Common myeloid progenitor, CD34-positive (primary cell): ENCODE results near the gene LPAR1.

Experiments used
- CTCF ChIA-PET: fragments of 350-600 bp; sonication (Branson Sonifier 250); formaldehyde crosslinking; loops from one replicate; lab custom pipeline; 2021; ENCODE audit warnings: antibody characterized with exemption; lab: Charles Lee
- POLR2A ChIA-PET: fragments of 350-600 bp; sonication (Branson Sonifier 250); formaldehyde crosslinking; loops from one replicate; lab custom pipeline; 2021; ENCODE audit warnings: antibody characterized with exemption; lab: Charles Lee
- DNase-seq, 3 donors: peaks; one replicate each; pipeline versions ENCODE4 v3.0.0 to v3.0.0-alpha.2; 2013
- H3K27ac ChIP-seq, 2 experiments: 1 replicate in 1 of 2; 2 replicates in 1 of 2; pipeline ENCODE4 v1.7.0; 2013; ENCODE audit warnings: inconsistent platforms in 2 of 2, low read length in 2 of 2, mild to moderate bottlenecking in 2 of 2, low read depth in 1 of 2, moderate library complexity in 1 of 2; ENCODE audit not compliant: severe bottlenecking in 2 of 2, insufficient read depth in 1 of 2, poor library complexity in 1 of 2
- H3K27me3 ChIP-seq, 5 experiments: replicated peaks in 2 of 5; 1 replicate in 3 of 5; 2 replicates in 2 of 5; pipeline versions ENCODE4 v1.6.1 to v1.7.0; 2013; ENCODE audit warnings: low read length in 4 of 5, mild to moderate bottlenecking in 2 of 5, moderate library complexity in 2 of 5, inconsistent platforms in 1 of 5; ENCODE audit not compliant: insufficient read depth in 5 of 5, control insufficient read depth in 4 of 5
- H3K36me3 ChIP-seq, 4 experiments: 1 replicate in 2 of 4; 2 replicates in 2 of 4; pipeline versions ENCODE4 v1.6.1 to v1.7.0; 2013; ENCODE audit warnings: low read length in 3 of 4, control low read depth in 1 of 4, mild to moderate bottlenecking in 1 of 4; ENCODE audit not compliant: control insufficient read depth in 4 of 4, insufficient read depth in 4 of 4
- H3K4me1 ChIP-seq, 4 experiments: 1 replicate in 3 of 4; 2 replicates in 1 of 4; pipeline versions ENCODE4 v1.6.1 to v1.7.1; 2013; ENCODE audit warnings: low read length in 3 of 4, mild to moderate bottlenecking in 3 of 4, control low read depth in 1 of 4, inconsistent platforms in 1 of 4, moderate library complexity in 1 of 4; ENCODE audit not compliant: control insufficient read depth in 4 of 4, insufficient read depth in 4 of 4; ENCODE audit errors: control extremely low read depth in 1 of 4
- H3K4me3 ChIP-seq, 7 experiments: 1 replicate in 4 of 7; 2 replicates in 3 of 7; pipeline versions ENCODE4 v1.5.1 to v1.7.0; 2013; ENCODE audit warnings: mild to moderate bottlenecking in 7 of 7, low read length in 6 of 7, moderate library complexity in 6 of 7, inconsistent platforms in 2 of 7, low read depth in 2 of 7, control low read depth in 1 of 7; ENCODE audit not compliant: insufficient read depth in 4 of 7, control insufficient read depth in 1 of 7; ENCODE audit errors: extremely low read depth in 1 of 7
- H3K9me3 ChIP-seq, 5 experiments: 1 replicate in 4 of 5; 2 replicates in 1 of 5; pipeline versions ENCODE4 v1.6.1 to v1.7.1; 2013; ENCODE audit warnings: low read length in 4 of 5, mild to moderate bottlenecking in 2 of 5, inconsistent platforms in 1 of 5, low read depth in 1 of 5, moderate library complexity in 1 of 5; ENCODE audit not compliant: control insufficient read depth in 4 of 5, insufficient read depth in 2 of 5; ENCODE audit errors: control extremely low read depth in 1 of 5
- WGBS: methylation state at CpG from one replicate; pipeline ENCODE4 v1.1.5; 2013; ENCODE audit not compliant: insufficient coverage; 5-methylcytosine and 5-hydroxymethylcytosine counted together

The LPAR1 gene

GRCh38 chr9:110877374-110877773 lies 160.9 kb downstream of the LPAR1 start:
- DNase-seq = no peak
- POLR2A ChIA-PET = no interaction called here

GRCh38 chr9:110876929-110877328 lies 161.3 kb downstream of the LPAR1 start:
- ChIA-PET POLR2A (no interaction called here), CTCF (no interaction called here)
- Histone ChIP-seq H3K9me3 (no peaks in the 10 kb centered on the region), H3K36me3 (no peaks in the 10 kb centered on the region), H3K4me3 (no peak overlapping the region), H3K27me3 (no peaks in the 10 kb centered on the region), H3K4me1 (peaks cover 19 to 69% (median 48%) of the 10 kb centered on the region in 4 experiments), H3K27ac (no peak overlapping the region)
- 100% methylated on average over 2 of the region's 3 CpGs for WGBS
- no peak for DNase-seq

More at GRCh38 chr9:110877374-110877773, 160.9 kb downstream of the LPAR1 start:
- Histone ChIP-seq H3K36me3 (no peaks in the 10 kb centered on the region), H3K27me3 (no peaks in the 10 kb centered on the region), H3K4me1 (peaks cover 20 to 74% (median 51%) of the 10 kb centered on the region in 4 experiments), H3K27ac (no peak overlapping the region), H3K9me3 (no peaks in the 10 kb centered on the region), H3K4me3 (no peak overlapping the region)
- CTCF ChIA-PET = no interaction called here

DNA sequence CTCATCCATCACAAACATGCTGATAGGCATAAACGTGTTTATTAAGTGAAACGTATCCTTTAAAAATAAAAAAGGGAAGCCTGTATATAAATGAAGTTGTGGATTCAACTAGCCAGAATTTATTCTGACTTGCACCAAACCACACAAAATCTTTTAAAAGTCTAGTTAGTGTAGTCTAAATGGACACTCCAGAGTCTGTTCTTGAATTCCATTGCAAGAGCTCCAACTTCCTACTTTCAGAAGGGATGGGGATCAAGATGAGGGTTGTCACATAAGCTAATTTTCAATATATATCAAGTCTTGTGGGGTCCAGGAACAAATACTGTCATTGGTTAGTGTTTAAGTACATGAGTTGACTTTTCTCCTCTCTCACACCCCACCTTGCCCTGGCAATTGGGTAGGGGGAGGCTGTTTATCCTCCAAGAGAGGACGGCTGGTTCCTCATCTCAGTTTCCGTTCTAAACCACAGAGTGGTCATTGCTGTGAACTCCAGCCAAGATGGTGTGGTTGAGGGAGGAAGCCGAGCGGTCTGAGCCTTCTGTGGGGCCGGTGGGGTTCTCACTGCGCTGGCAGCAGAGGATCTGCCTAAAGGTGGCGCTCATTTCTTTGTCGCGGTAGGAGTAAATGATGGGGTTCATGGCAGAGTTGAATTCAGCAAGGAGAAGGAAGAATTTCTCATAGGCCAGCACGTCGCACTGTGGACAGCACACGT lies 163.2 kb downstream of the LPAR1 start:
- CTCF ChIA-PET = interaction anchor here (0.6 kb wide), 1 partner anchor 161 kb away, joined by 3 read pairs; no protein-coding TSS in a partner anchor
- Histone ChIP-seq H3K27ac (no peak overlapping the region), H3K27me3 (no peaks in the 10 kb centered on the region), H3K9me3 (no peaks in the 10 kb centered on the region), H3K4me1 (peaks cover 10 to 61% (median 35%) of the 10 kb centered on the region in 4 experiments), H3K4me3 (peak overlapping the region in 2 of 7 experiments; percentile 17 to 30), H3K36me3 (no peaks in the 10 kb centered on the region)
- POLR2A ChIA-PET = no interaction called here
- WGBS = 2% methylated on average over 10 of the region's 14 CpGs
- DNase-seq = peak; percentile 83 to 96 (median 95)

DNA sequence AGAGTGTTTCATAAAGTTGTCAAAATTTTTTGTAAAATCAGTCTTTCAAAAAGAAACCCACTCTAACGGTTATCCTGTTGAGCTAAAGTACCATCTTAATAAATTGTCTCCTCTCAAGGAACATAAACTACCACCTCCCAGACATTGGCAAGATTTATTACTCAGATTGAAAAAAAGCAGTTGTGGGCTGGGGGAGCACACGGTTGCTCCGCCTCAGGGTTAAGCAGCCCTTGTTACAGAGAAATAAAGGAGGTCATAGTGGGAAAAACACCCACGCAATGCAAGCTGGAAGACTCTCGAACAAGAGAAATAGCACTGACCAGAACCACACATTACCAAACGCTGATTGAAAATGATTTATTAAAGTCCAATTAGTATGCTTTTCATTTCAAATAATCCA lies 165.3 kb downstream of the LPAR1 start:
- Histone ChIP-seq H3K4me3 (peak overlapping the region in 1 of 7 experiments; percentile 23), H3K27me3 (no peaks in the 10 kb centered on the region), H3K27ac (no peak overlapping the region), H3K4me1 (peaks cover 10 to 56% (median 29%) of the 10 kb centered on the region in 4 experiments), H3K9me3 (no peaks in the 10 kb centered on the region), H3K36me3 (no peaks in the 10 kb centered on the region)
- 17% methylated on average over 3 of the region's 6 CpGs for WGBS
- POLR2A ChIA-PET = interaction anchor here (0.6 kb wide), 1 partner anchor 33 kb away, joined by 3 read pairs; no protein-coding TSS in a partner anchor
- CTCF ChIA-PET = no interaction called here
- no peak for DNase-seq

- peaks cover 10 to 54% (median 27%) of the 10 kb centered on the region in 4 experiments for H3K4me1 ChIP-seq
- no peak overlapping the region for H3K4me3 ChIP-seq
- CTCF ChIA-PET = no interaction called here
- H3K27ac ChIP-seq = no peak overlapping the region
- POLR2A ChIA-PET = no interaction called here
- no peaks in the 10 kb centered on the region for H3K9me3 ChIP-seq
- WGBS = no CpG with 5 or more reads among the region's 1 CpG
- no peaks in the 10 kb centered on the region for H3K36me3 ChIP-seq
- H3K27me3 ChIP-seq = no peaks in the 10 kb centered on the region
- DNase-seq = no peak
Observed at GRCh38 chr9:110871736-110872135, 166.5 kb downstream of the LPAR1 start.

GRCh38 chr9:110869931-110870330 lies 168.3 kb downstream of the LPAR1 start:
- no CpG with 5 or more reads among the region's 1 CpG for WGBS
- POLR2A ChIA-PET = no interaction called here
- Histone ChIP-seq H3K27ac (no peak overlapping the region), H3K27me3 (no peaks in the 10 kb centered on the region), H3K4me3 (no peak overlapping the region), H3K36me3 (no peaks in the 10 kb centered on the region), H3K9me3 (no peaks in the 10 kb centered on the region), H3K4me1 (peaks cover 7 to 42% (median 18%) of the 10 kb centered on the region in 4 experiments)
- DNase-seq = peak in 2 of 3 donors; percentile 27 to 46
- CTCF ChIA-PET = no interaction called here

DNA sequence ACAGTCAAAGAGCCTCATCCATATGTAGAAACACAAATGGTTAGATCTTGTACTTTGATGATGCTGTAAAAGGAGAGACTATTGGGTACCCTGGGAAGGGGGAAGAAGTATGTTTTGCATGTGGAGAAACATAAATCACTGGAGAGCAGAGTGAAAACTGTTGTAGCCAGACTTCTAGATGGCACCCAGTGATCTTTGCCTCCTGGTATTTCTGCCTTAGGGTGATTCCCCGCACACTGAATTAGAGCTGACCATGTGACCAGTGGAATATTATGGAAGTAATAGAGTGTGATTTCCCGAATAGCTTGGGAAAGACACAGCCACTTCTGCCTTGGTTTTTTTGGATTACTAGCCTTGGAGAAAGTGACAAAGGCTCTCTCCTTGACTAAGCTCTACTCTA lies 174.3 kb downstream of the LPAR1 start:
- Histone ChIP-seq H3K4me1 (peaks cover 0 to 7% (median 0%) of the 10 kb centered on the region in 4 experiments), H3K27ac (no peak overlapping the region), H3K4me3 (no peak overlapping the region), H3K27me3 (no peaks in the 10 kb centered on the region), H3K9me3 (peaks cover 0 to 32% (median 12%) of the 10 kb centered on the region in 5 experiments), H3K36me3 (no peaks in the 10 kb centered on the region)
- 100% methylated on average over 2 of the region's 2 CpGs for whole genome bisulfite sequencing
- CTCF ChIA-PET = interaction anchor here (0.6 kb wide), 1 partner anchor 18 kb away, joined by 3 read pairs; no protein-coding TSS in a partner anchor
- no peak for DNase-seq
- POLR2A ChIA-PET = no interaction called here
